C4-2B (cell line): Measurements from ENCODE around the gene SMURF1.

ENCODE experiments used
- ZFX ChIP-seq: fragments of 450-650 bp; IDR thresholded peaks from 2 replicates; pipeline ENCODE4 v1.6.1; 2017
- TF ChIP-seq, protein P1 (sequence below): fragments of 450-650 bp; conservative IDR thresholded peaks from 2 replicates; pipeline ENCODE4 v1.5.1; 2017; ENCODE audit warnings: mild to moderate bottlenecking

DNA sequence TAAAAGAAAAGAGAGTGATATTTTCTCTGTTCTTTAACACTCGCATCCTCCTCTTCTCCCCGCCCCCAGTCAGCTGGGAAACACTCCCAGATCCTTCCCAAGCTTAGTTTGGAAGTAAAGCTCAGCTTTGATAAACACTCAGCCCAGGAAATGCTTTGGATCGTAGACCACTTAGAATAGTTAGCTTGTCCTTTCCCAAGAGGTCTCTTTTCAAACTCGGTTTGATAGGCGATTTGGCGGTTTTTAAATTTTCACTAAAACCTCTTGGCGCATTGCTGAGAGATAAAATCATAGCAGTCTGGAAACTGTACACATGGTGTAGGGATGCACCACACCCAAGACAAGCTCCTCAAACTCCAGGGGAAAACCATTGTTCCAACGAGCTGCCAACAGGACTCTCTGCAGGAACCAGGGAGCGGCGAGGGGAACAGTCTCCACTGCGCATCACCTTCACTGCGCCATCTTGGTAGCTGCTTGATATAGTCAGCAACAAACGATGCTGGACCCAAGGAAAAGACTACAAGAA, 22.3 kb downstream of the SMURF1 start:
- TF ChIP-seq, protein P1, sequence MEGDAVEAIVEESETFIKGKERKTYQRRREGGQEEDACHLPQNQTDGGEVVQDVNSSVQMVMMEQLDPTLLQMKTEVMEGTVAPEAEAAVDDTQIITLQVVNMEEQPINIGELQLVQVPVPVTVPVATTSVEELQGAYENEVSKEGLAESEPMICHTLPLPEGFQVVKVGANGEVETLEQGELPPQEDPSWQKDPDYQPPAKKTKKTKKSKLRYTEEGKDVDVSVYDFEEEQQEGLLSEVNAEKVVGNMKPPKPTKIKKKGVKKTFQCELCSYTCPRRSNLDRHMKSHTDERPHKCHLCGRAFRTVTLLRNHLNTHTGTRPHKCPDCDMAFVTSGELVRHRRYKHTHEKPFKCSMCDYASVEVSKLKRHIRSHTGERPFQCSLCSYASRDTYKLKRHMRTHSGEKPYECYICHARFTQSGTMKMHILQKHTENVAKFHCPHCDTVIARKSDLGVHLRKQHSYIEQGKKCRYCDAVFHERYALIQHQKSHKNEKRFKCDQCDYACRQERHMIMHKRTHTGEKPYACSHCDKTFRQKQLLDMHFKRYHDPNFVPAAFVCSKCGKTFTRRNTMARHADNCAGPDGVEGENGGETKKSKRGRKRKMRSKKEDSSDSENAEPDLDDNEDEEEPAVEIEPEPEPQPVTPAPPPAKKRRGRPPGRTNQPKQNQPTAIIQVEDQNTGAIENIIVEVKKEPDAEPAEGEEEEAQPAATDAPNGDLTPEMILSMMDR: no peak
- no peak for TF ChIP-seq ZFX
